ENCODE results near the gene ANKRD34C. TPM values are rescaled to one million over a fixed set of nuclear protein-coding genes. Genes with fewer than 3 reads are reported as not detected.

Gene ANKRD34C
- total and polyA plus RNA-seq, 2 experiments from 2014 or later, result not detected

- H3K4me1 ChIP-seq (ENCODE audit: insufficient read depth), result no peaks in the 10 kb centered on the region
- WGBS (ENCODE audit: low lambda C conversion rate, missing lambda C conversion rate), result 73% methylated on average over 7 of the region's 7 CpGs
- H3K9me3 ChIP-seq (ENCODE audit: low read depth), result no peaks in the 10 kb centered on the region
- H3K79me2 ChIP-seq, result no peaks in the 10 kb centered on the region
- no peak overlapping the region for H2AFZ ChIP-seq
- H3K9me2 ChIP-seq (replicated peaks; ENCODE audit: insufficient read depth), result no peaks in the 10 kb centered on the region
- no peak overlapping the region for H3K4me3 ChIP-seq
- no peak overlapping the region for H3K27ac ChIP-seq
- no peaks in the 10 kb centered on the region for H3K36me3 ChIP-seq (replicated peaks; ENCODE audit: insufficient read depth, low read depth)
- H4K20me1 ChIP-seq (ENCODE audit: insufficient read depth, poor library complexity, severe bottlenecking), result no peaks in the 10 kb centered on the region
- TF ChIP-seq EZH2 (IDR thresholded peaks at IDR 0.05; ENCODE audit: borderline replicate concordance) (no peak), EZH2phosphoT487 (IDR thresholded peaks at IDR 0.05; ENCODE audit: low read depth, severe bottlenecking, unreplicated experiment) (no peak)
- TF ChIP-seq, protein P1, sequence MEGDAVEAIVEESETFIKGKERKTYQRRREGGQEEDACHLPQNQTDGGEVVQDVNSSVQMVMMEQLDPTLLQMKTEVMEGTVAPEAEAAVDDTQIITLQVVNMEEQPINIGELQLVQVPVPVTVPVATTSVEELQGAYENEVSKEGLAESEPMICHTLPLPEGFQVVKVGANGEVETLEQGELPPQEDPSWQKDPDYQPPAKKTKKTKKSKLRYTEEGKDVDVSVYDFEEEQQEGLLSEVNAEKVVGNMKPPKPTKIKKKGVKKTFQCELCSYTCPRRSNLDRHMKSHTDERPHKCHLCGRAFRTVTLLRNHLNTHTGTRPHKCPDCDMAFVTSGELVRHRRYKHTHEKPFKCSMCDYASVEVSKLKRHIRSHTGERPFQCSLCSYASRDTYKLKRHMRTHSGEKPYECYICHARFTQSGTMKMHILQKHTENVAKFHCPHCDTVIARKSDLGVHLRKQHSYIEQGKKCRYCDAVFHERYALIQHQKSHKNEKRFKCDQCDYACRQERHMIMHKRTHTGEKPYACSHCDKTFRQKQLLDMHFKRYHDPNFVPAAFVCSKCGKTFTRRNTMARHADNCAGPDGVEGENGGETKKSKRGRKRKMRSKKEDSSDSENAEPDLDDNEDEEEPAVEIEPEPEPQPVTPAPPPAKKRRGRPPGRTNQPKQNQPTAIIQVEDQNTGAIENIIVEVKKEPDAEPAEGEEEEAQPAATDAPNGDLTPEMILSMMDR (IDR thresholded peaks at IDR 0.05; ENCODE audit: poor library complexity), result no peak
- no peak for DNase-seq (ENCODE audit: low spot score)
- H3K4me2 ChIP-seq, result no peak overlapping the region
- H3K27me3 ChIP-seq, result peaks cover 37% of the 10 kb centered on the region
These were observed 11.6 kb downstream of the ANKRD34C start for GRCh38 chr15:79294075-79294474.

GRCh38 chr15:79296583-79296982 is 14.1 kb downstream of the ANKRD34C start:
- DNase-seq (ENCODE audit: low spot score), result no peak
- Histone ChIP-seq H4K20me1 (ENCODE audit: insufficient read depth, poor library complexity, severe bottlenecking) (no peaks in the 10 kb centered on the region), H2AFZ (no peak overlapping the region), H3K36me3 (replicated peaks; ENCODE audit: insufficient read depth, low read depth) (no peaks in the 10 kb centered on the region), H3K4me1 (ENCODE audit: insufficient read depth) (no peaks in the 10 kb centered on the region), H3K9me2 (replicated peaks; ENCODE audit: insufficient read depth) (no peaks in the 10 kb centered on the region), H3K4me3 (no peak overlapping the region), H3K27ac (no peak overlapping the region), H3K27me3 (peaks cover 53% of the 10 kb centered on the region), H3K9me3 (ENCODE audit: low read depth) (no peaks in the 10 kb centered on the region), H3K79me2 (no peaks in the 10 kb centered on the region), H3K4me2 (no peak overlapping the region)
- TF ChIP-seq, protein P1 (IDR thresholded peaks at IDR 0.05; ENCODE audit: poor library complexity), result no peak
- TF ChIP-seq EZH2 (IDR thresholded peaks at IDR 0.05; ENCODE audit: borderline replicate concordance) (no peak), EZH2phosphoT487 (IDR thresholded peaks at IDR 0.05; ENCODE audit: low read depth, severe bottlenecking, unreplicated experiment) (no peak)
- 45% methylated on average over 4 of the region's 4 CpGs for WGBS (ENCODE audit: low lambda C conversion rate, missing lambda C conversion rate)

DNA sequence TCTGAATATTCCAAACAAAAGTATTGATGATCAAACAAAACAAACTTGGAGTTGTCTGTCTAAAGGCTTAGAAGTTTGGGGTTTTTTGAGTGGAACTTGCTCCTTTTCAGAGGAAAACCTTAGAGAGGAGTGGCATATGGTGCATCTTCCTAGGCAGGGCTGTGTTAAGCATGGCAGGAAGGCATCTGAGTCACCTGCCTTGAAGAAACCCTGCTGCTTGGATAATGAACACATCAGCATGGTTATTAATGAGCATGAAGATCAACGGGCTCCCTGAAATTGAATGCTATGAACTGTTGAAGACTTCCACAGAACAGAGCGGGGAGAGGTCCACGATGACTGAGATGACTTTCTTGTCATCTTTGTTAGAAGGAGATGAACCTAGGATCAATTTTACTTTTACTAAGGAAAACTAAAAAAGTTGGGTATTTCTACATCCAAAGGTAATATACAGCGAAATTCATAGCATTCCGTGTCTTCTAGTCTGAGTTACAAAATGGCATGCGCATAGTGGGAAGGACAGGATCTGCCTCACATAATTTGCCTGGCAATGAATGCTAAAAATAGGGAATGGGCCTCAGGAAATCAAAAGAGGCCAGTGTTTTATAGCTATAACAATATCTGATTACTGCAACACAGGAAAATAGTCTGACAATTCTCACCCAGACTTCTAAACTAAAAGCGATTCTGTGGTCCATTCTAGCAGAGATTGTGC is 16.8 kb downstream of the ANKRD34C start:
- peaks cover 74% of the 10 kb centered on the region for H3K27me3 ChIP-seq
- H4K20me1 ChIP-seq (ENCODE audit: insufficient read depth, poor library complexity, severe bottlenecking), result no peaks in the 10 kb centered on the region
- H3K4me2 ChIP-seq, result no peak overlapping the region
- no peaks in the 10 kb centered on the region for H3K79me2 ChIP-seq
- TF ChIP-seq EZH2 (IDR thresholded peaks at IDR 0.05; ENCODE audit: borderline replicate concordance), result no peak
- TF ChIP-seq, protein P1 (IDR thresholded peaks at IDR 0.05; ENCODE audit: poor library complexity), result no peak
- no peak for TF ChIP-seq EZH2phosphoT487 (IDR thresholded peaks at IDR 0.05; ENCODE audit: low read depth, severe bottlenecking, unreplicated experiment)
- H3K9me3 ChIP-seq (ENCODE audit: low read depth), result no peaks in the 10 kb centered on the region
- H3K36me3 ChIP-seq (replicated peaks; ENCODE audit: insufficient read depth, low read depth), result no peaks in the 10 kb centered on the region
- H3K4me1 ChIP-seq (ENCODE audit: insufficient read depth), result no peaks in the 10 kb centered on the region
- no peak for DNase-seq (ENCODE audit: low spot score)
- no peak overlapping the region for H3K27ac ChIP-seq
- no peaks in the 10 kb centered on the region for H3K9me2 ChIP-seq (replicated peaks; ENCODE audit: insufficient read depth)
- H3K4me3 ChIP-seq, result no peak overlapping the region
- WGBS (ENCODE audit: low lambda C conversion rate, missing lambda C conversion rate), result 87% methylated on average over 7 of the region's 7 CpGs
- H2AFZ ChIP-seq, result no peak overlapping the region
